ENCODE measurements around the gene CASTOR1. TPM values are rescaled to one million over a fixed set of nuclear protein-coding genes. Genes with fewer than 3 reads are reported as not detected.

CASTOR1 gene
- polyA plus RNA-seq, 1 of the 3 experiments (the other 2 are of a cell fraction): 14.4 TPM

DNA sequence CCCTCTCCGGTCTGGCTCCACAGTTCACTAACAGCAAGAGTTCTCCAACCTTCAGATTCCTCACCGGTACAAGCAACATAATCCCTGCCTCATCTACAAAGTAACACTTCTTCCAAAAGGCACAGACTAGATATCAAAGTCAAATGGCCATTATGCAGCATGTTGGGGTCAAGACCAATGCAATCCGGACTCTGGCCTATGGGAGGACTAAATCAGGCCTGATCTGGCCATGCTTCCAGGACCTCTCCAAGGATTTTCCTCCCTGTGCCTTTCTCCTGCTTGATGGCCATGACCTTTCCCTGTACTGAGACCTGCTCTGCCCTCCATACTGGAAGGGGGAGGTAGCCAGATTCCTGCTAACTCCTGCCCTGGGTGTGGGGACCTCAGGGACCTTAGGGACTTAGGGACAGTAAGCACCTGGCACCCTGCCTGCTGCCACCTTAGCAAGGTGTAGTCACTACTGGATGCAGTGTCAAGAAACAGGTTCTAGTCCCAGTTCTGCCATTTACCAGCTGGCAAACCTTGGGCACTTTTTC is 30.8 kb upstream of the CASTOR1 start:
- peaks cover 4 to 8% of the 10 kb centered on the region in 2 experiments; a peak in 1 of 4 replicates for H3K4me1 ChIP-seq (ENCODE audit: control insufficient read depth in 1 of 2, insufficient read depth in 2 of 2, low read depth in 1 of 2, low read length in 1 of 2)
- H2AFZ ChIP-seq (ENCODE audit: low read depth): no peak overlapping the region
- TF ChIP-seq YY1 (IDR thresholded peaks at IDR 0.05; ENCODE audit: low read depth) (no peak), RFX5 (IDR thresholded peaks at IDR 0.05; ENCODE audit: low read length) (no peak), RCOR1 (IDR thresholded peaks at IDR 0.05; ENCODE audit: low read length) (no peak), ELF1 (IDR thresholded peaks at IDR 0.05) (no peak), MXI1 (IDR thresholded peaks at IDR 0.05; ENCODE audit: low read depth, low read length) (no peak), RXRA (IDR thresholded peaks at IDR 0.05; ENCODE audit: borderline replicate concordance, low read depth) (no peak), FOSL2 (IDR thresholded peaks at IDR 0.05; ENCODE audit: borderline replicate concordance, low read depth) (no peak), FOXM1 (IDR thresholded peaks at IDR 0.05; ENCODE audit: low read depth) (no peak), CHD2 (IDR thresholded peaks at IDR 0.05; ENCODE audit: low read length, partially characterized antibody) (no peak), JUND (IDR thresholded peaks at IDR 0.05) (no peak)
- TF ChIP-seq, protein P1, sequence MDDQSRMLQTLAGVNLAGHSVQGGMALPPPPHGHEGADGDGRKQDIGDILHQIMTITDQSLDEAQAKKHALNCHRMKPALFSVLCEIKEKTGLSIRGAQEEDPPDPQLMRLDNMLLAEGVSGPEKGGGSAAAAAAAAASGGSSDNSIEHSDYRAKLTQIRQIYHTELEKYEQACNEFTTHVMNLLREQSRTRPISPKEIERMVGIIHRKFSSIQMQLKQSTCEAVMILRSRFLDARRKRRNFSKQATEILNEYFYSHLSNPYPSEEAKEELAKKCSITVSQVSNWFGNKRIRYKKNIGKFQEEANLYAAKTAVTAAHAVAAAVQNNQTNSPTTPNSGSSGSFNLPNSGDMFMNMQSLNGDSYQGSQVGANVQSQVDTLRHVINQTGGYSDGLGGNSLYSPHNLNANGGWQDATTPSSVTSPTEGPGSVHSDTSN (IDR thresholded peaks at IDR 0.05): no peak
- no peak overlapping the region for H3K27ac ChIP-seq (ENCODE audit: low read depth in 2 of 2, low read length in 1 of 2)
- H3K4me3 ChIP-seq (ENCODE audit: low read depth in 2 of 2, low read length in 1 of 2): no peak overlapping the region
- POLR2A ChIA-PET: no interaction called here
- H3K79me2 ChIP-seq (ENCODE audit: insufficient read depth): peaks cover 61% of the 10 kb centered on the region; the same call in 1 of the 2 replicates
- DNase-seq: no peak
- no peak overlapping the region for H3K9ac ChIP-seq
- H4K20me1 ChIP-seq (ENCODE audit: insufficient read depth): peaks cover 51% of the 10 kb centered on the region
- H3F3A ChIP-seq (replicated peaks; ENCODE audit: insufficient read depth): no peaks in the 10 kb centered on the region
- no peaks in the 10 kb centered on the region for H3K9me3 ChIP-seq
- H3K36me3 ChIP-seq (replicated peaks in 1 of 2; ENCODE audit: control insufficient read depth in 1 of 2, insufficient read depth in 2 of 2, low read length in 1 of 2): peaks cover 0 to 6% of the 10 kb centered on the region in 2 experiments
- no peaks in the 10 kb centered on the region for H3K27me3 ChIP-seq (ENCODE audit: insufficient read depth)
- no peak overlapping the region for H3K4me2 ChIP-seq
- 96% methylated on average over 3 of the region's 3 CpGs for WGBS (ENCODE audit: low lambda C conversion rate)
- CTCF ChIA-PET: interaction anchor here (0.9 to 1.6 kb wide), 3 partner anchors 32 to 212 kb away, joined by 3 to 5 read pairs (median 3); no protein-coding TSS in a partner anchor
- no peaks in the 10 kb centered on the region for H3K9me2 ChIP-seq

DNA sequence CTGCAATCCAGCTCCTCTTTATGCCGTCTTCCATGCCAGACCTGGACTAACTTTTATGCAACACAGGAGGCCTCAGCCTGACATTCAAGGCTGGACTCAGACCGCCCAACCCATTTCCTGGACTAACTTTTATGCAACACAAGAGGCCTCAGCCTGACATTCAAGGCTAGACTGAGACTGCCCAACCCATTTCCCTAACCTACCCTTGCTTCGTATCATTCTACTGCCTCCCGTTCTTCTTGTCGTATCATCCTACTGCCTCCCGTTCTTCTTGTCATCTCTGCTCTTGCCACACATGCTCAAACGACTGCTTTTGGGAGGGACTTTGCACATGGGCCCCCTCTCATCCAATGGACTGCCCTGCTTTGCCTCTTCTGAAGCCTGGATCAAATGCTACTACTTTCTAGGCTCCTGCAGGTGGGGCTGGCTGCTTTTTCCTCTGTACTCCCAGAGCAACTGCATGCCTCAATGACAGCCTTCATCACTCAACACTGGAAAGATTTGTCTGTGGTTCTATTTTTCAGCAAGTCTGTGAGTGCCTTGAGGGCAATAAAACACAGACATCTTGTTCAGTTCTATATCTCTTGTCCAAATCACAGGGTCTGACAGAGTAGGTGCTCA is 29.6 kb upstream of the CASTOR1 start:
- ChIA-PET CTCF (interaction anchor here (1.5 kb wide), 1 partner anchor 211 kb away, joined by 3 read pairs; no protein-coding TSS in a partner anchor), POLR2A (no interaction called here)
- no peak overlapping the region for H3K4me2 ChIP-seq
- H3K9me2 ChIP-seq: no peaks in the 10 kb centered on the region
- H2AFZ ChIP-seq (ENCODE audit: low read depth): no peak overlapping the region
- no peaks in the 10 kb centered on the region for H3K9me3 ChIP-seq
- H3K27me3 ChIP-seq (ENCODE audit: insufficient read depth): no peaks in the 10 kb centered on the region
- H4K20me1 ChIP-seq (ENCODE audit: insufficient read depth): peaks cover 52% of the 10 kb centered on the region
- 87% methylated on average over 7 of the region's 7 CpGs for WGBS (ENCODE audit: low lambda C conversion rate)
- H3K27ac ChIP-seq (ENCODE audit: low read depth in 2 of 2, low read length in 1 of 2): no peak overlapping the region
- no peak overlapping the region for H3K9ac ChIP-seq
- H3K4me1 ChIP-seq (ENCODE audit: control insufficient read depth in 1 of 2, insufficient read depth in 2 of 2, low read depth in 1 of 2, low read length in 1 of 2): peaks cover 5 to 14% of the 10 kb centered on the region in 2 experiments; a peak in 1 of 4 replicates
- no peak for DNase-seq
- peaks cover 6% of the 10 kb centered on the region for H3F3A ChIP-seq (replicated peaks; ENCODE audit: insufficient read depth)
- H3K36me3 ChIP-seq (replicated peaks in 1 of 2; ENCODE audit: control insufficient read depth in 1 of 2, insufficient read depth in 2 of 2, low read length in 1 of 2): peaks cover 0 to 6% of the 10 kb centered on the region in 2 experiments
- H3K79me2 ChIP-seq (ENCODE audit: insufficient read depth): peaks cover 65% of the 10 kb centered on the region; the same call in 1 of the 2 replicates
- H3K4me3 ChIP-seq (ENCODE audit: low read depth in 2 of 2, low read length in 1 of 2): no peak overlapping the region
- TF ChIP-seq RCOR1 (IDR thresholded peaks at IDR 0.05; ENCODE audit: low read length): no peak
- TF ChIP-seq, protein P2, sequence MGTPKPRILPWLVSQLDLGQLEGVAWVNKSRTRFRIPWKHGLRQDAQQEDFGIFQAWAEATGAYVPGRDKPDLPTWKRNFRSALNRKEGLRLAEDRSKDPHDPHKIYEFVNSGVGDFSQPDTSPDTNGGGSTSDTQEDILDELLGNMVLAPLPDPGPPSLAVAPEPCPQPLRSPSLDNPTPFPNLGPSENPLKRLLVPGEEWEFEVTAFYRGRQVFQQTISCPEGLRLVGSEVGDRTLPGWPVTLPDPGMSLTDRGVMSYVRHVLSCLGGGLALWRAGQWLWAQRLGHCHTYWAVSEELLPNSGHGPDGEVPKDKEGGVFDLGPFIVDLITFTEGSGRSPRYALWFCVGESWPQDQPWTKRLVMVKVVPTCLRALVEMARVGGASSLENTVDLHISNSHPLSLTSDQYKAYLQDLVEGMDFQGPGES (IDR thresholded peaks at IDR 0.05; ENCODE audit: low read depth, low read length): no peak
- TF ChIP-seq SMC3 (IDR thresholded peaks at IDR 0.05; ENCODE audit: low read depth, low read length): no peak
- TF ChIP-seq, protein P3, sequence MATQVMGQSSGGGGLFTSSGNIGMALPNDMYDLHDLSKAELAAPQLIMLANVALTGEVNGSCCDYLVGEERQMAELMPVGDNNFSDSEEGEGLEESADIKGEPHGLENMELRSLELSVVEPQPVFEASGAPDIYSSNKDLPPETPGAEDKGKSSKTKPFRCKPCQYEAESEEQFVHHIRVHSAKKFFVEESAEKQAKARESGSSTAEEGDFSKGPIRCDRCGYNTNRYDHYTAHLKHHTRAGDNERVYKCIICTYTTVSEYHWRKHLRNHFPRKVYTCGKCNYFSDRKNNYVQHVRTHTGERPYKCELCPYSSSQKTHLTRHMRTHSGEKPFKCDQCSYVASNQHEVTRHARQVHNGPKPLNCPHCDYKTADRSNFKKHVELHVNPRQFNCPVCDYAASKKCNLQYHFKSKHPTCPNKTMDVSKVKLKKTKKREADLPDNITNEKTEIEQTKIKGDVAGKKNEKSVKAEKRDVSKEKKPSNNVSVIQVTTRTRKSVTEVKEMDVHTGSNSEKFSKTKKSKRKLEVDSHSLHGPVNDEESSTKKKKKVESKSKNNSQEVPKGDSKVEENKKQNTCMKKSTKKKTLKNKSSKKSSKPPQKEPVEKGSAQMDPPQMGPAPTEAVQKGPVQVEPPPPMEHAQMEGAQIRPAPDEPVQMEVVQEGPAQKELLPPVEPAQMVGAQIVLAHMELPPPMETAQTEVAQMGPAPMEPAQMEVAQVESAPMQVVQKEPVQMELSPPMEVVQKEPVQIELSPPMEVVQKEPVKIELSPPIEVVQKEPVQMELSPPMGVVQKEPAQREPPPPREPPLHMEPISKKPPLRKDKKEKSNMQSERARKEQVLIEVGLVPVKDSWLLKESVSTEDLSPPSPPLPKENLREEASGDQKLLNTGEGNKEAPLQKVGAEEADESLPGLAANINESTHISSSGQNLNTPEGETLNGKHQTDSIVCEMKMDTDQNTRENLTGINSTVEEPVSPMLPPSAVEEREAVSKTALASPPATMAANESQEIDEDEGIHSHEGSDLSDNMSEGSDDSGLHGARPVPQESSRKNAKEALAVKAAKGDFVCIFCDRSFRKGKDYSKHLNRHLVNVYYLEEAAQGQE (IDR thresholded peaks at IDR 0.05; ENCODE audit: low read depth, low read length): no peak
- TF ChIP-seq CHD2 (IDR thresholded peaks at IDR 0.05; ENCODE audit: low read length, partially characterized antibody): no peak
- TF ChIP-seq, protein P4, sequence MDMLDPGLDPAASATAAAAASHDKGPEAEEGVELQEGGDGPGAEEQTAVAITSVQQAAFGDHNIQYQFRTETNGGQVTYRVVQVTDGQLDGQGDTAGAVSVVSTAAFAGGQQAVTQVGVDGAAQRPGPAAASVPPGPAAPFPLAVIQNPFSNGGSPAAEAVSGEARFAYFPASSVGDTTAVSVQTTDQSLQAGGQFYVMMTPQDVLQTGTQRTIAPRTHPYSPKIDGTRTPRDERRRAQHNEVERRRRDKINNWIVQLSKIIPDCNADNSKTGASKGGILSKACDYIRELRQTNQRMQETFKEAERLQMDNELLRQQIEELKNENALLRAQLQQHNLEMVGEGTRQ (IDR thresholded peaks at IDR 0.05; ENCODE audit: borderline replicate concordance, low read depth, low read length): no peak
- TF ChIP-seq RXRA (IDR thresholded peaks at IDR 0.05; ENCODE audit: borderline replicate concordance, low read depth): no peak
- no peak for TF ChIP-seq EZH2phosphoT487 (IDR thresholded peaks at IDR 0.05; ENCODE audit: borderline replicate concordance, low read depth)
- TF ChIP-seq FOXJ3 (CRISPR knock-in tag; IDR thresholded peaks at IDR 0.05): no peak

Data from SK-N-SH (cell line).